Chondrocyte (in vitro differentiated cells): ENCODE data around the gene SNED1. TPM values are rescaled to one million over a fixed set of nuclear protein-coding genes. Genes with fewer than 3 reads are reported as not detected.

Experiments
- DNase-seq: peaks from one replicate; pipeline ENCODE4 v3.0.0; 2021; ENCODE audit warnings: mixed read lengths, low spot score
- H3K27ac Mint-ChIP-seq: one replicate; pipeline ENCODE4 v1.8.0; 2021; ENCODE audit warnings: mild to moderate bottlenecking, moderate library complexity, mixed read lengths; ENCODE audit not compliant: unreplicated experiment
- H3K27me3 Mint-ChIP-seq: 2 replicates; pipeline ENCODE4 v1.8.0; 2021; ENCODE audit warnings: low read depth, mixed read lengths
- H3K36me3 Mint-ChIP-seq: 2 replicates; pipeline ENCODE4 v1.8.0; 2021; ENCODE audit warnings: low read depth, mixed read lengths
- H3K4me1 Mint-ChIP-seq: 2 replicates; pipeline ENCODE4 v1.8.0; 2021; ENCODE audit warnings: low read depth, mild to moderate bottlenecking, mixed read lengths
- H3K4me3 Mint-ChIP-seq: one replicate; pipeline ENCODE4 v1.8.0; 2021; ENCODE audit warnings: mild to moderate bottlenecking, moderate library complexity, mixed read lengths; ENCODE audit not compliant: unreplicated experiment
- H3K9me3 Mint-ChIP-seq: 2 replicates; pipeline ENCODE4 v1.8.0; 2021; ENCODE audit warnings: low read depth, mixed read lengths
- CTCF ChIP-seq: fragments of 200-600 bp; sonication (generic); IDR thresholded peaks from 2 replicates; pipeline ENCODE4 v1.5.0; 2021; ENCODE audit warnings: antibody characterized with exemption, mild to moderate bottlenecking, moderate library complexity
- total RNA-seq: library from RNA; stranded (reverse); gene quantifications from 3 replicates; pipeline ENCODE4 v1.2.1, GENCODE V29; 2021

The SNED1 gene
- total RNA-seq, 1 donor from 2014 or later: 1.9 TPM

GRCh38 chr2:241005569-241005968 lies 7.2 kb downstream of the SNED1 start:
- H3K4me1 Mint-ChIP-seq: peaks cover 19% of the 10 kb centered on the region
- H3K27me3 Mint-ChIP-seq: peaks cover 32% of the 10 kb centered on the region
- peaks cover 15% of the 10 kb centered on the region for H3K36me3 Mint-ChIP-seq
- DNase-seq: no peak
- H3K9me3 Mint-ChIP-seq: peaks cover 26% of the 10 kb centered on the region
- no peak overlapping the region for H3K4me3 Mint-ChIP-seq
- no peak overlapping the region for H3K27ac Mint-ChIP-seq
- no peak for TF ChIP-seq CTCF

- no peak for DNase-seq
- Mint-ChIP-seq H3K4me1 (peaks cover 20% of the 10 kb centered on the region), H3K27me3 (peaks cover 26% of the 10 kb centered on the region)
Measured at GRCh38 chr2:241006412-241006811, 8.0 kb downstream of the SNED1 start.

GRCh38 chr2:241007111-241007510 lies 8.7 kb downstream of the SNED1 start:
- Mint-ChIP-seq H3K4me3 (no peak overlapping the region), H3K4me1 (peaks cover 20% of the 10 kb centered on the region), H3K36me3 (peaks cover 15% of the 10 kb centered on the region), H3K27me3 (peaks cover 23% of the 10 kb centered on the region), H3K9me3 (peaks cover 26% of the 10 kb centered on the region), H3K27ac (no peak overlapping the region)
- no peak for DNase-seq
- no peak for TF ChIP-seq CTCF

More at GRCh38 chr2:241006412-241006811, 8.0 kb downstream of the SNED1 start:
- Mint-ChIP-seq H3K9me3 (peaks cover 26% of the 10 kb centered on the region), H3K36me3 (peaks cover 15% of the 10 kb centered on the region), H3K4me3 (no peak overlapping the region), H3K27ac (no peak overlapping the region)
- TF ChIP-seq CTCF: no peak

GRCh38 chr2:241007880-241008710 lies 9.7 kb downstream of the SNED1 start:
- peaks cover 15% of the 10 kb centered on the region for H3K36me3 Mint-ChIP-seq
- peaks cover 25% of the 10 kb centered on the region for H3K27me3 Mint-ChIP-seq

GRCh38 chr2:241008711-241009121 lies 10.3 kb downstream of the SNED1 start:
- H3K27ac Mint-ChIP-seq: no peak overlapping the region

More at GRCh38 chr2:241007880-241008710, 9.7 kb downstream of the SNED1 start:
- Mint-ChIP-seq H3K4me3 (no peak overlapping the region), H3K4me1 (peaks cover 20% of the 10 kb centered on the region), H3K9me3 (peaks cover 24% of the 10 kb centered on the region), H3K27ac (no peak overlapping the region)
- peak; percentile 83 for DNase-seq
- TF ChIP-seq CTCF: no peak

More at GRCh38 chr2:241008711-241009121, 10.3 kb downstream of the SNED1 start:
- peaks cover 27% of the 10 kb centered on the region for H3K27me3 Mint-ChIP-seq
- TF ChIP-seq CTCF: no peak
- H3K4me3 Mint-ChIP-seq: no peak overlapping the region
- peaks cover 18% of the 10 kb centered on the region for H3K9me3 Mint-ChIP-seq
- peaks cover 10% of the 10 kb centered on the region for H3K36me3 Mint-ChIP-seq
- peaks cover 20% of the 10 kb centered on the region for H3K4me1 Mint-ChIP-seq
- DNase-seq: peak; percentile 88
